Esophagus (tissue), 2 donors: ENCODE data around the gene RNASE7. TPM values are rescaled to one million over a fixed set of nuclear protein-coding genes. Genes with fewer than 3 reads are reported as not detected.

Experiments used
- H3K27ac ChIP-seq, 2 donors: one replicate each; pipeline ENCODE4 v1.5.1; 2013; ENCODE audit warnings: low read depth in 2 of 2, mild to moderate bottlenecking in 2 of 2, inconsistent platforms in 1 of 2, low read length in 1 of 2, moderate library complexity in 1 of 2
- H3K27me3 ChIP-seq, 2 donors: one replicate each; pipeline ENCODE4 v1.6.1; 2013; ENCODE audit warnings: low read length in 2 of 2, control low read depth in 1 of 2, mild to moderate bottlenecking in 1 of 2; ENCODE audit not compliant: insufficient read depth in 2 of 2, control insufficient read depth in 1 of 2
- H3K36me3 ChIP-seq, 2 donors: one replicate each; pipeline ENCODE4 v1.6.1; 2013; ENCODE audit warnings: low read length in 1 of 2; ENCODE audit not compliant: control insufficient read depth in 2 of 2, insufficient read depth in 2 of 2
- H3K4me1 ChIP-seq, 2 donors: one replicate each; pipeline ENCODE4 v1.6.1; 2013; ENCODE audit warnings: low read length in 1 of 2; ENCODE audit not compliant: control insufficient read depth in 2 of 2, insufficient read depth in 2 of 2
- H3K4me3 ChIP-seq, 2 donors: one replicate each; pipeline ENCODE4 v1.5.1; 2013; ENCODE audit warnings: low read length in 2 of 2, mild to moderate bottlenecking in 2 of 2, low read depth in 1 of 2, moderate library complexity in 1 of 2
- H3K9me3 ChIP-seq, 2 donors: one replicate each; pipeline ENCODE4 v1.6.1; 2013; ENCODE audit warnings: mild to moderate bottlenecking in 2 of 2, low read depth in 1 of 2, low read length in 1 of 2, moderate library complexity in 1 of 2; ENCODE audit not compliant: control insufficient read depth in 2 of 2, insufficient read depth in 1 of 2
- WGBS, 2 donors: extraction: QIAGEN DNeasy Blood & Tissue Kit; methylation state at CpG; one replicate each; pipeline ENCODE4 v1.1.7; 2013; 5-methylcytosine and 5-hydroxymethylcytosine counted together
- polyA plus RNA-seq, 2 donors: library from polyadenylated mRNA; stranded (reverse); fragments of 200-250 nt; gene quantifications; one replicate each; pipeline ENCODE4 v1.2.3, GENCODE V29; 2013
- donor health status: healthy with polysubstance abuse.
- donor health status: Bipolar disorder and iron deficiency.

RNASE7 gene
- polyA plus RNA-seq, 2 donors, result 33.9 to 92.8 TPM

- WGBS, 2 donors, result 87 to 88% methylated on average over 5 of the region's 5 CpGs
- H3K36me3 ChIP-seq, result peaks cover 0 to 7% of the 10 kb centered on the region in 2 donors
- H3K9me3 ChIP-seq, result no peaks in the 10 kb centered on the region
- H3K4me3 ChIP-seq, result no peak overlapping the region
- no peak overlapping the region for H3K27ac ChIP-seq
- H3K4me1 ChIP-seq, result no peaks in the 10 kb centered on the region
- H3K27me3 ChIP-seq, result no peaks in the 10 kb centered on the region
Measured at GRCh38 chr14:21078287-21078686, 36.1 kb downstream of the RNASE7 start.

- Histone ChIP-seq H3K4me3 (no peak overlapping the region), H3K9me3 (no peaks in the 10 kb centered on the region), H3K27me3 (no peaks in the 10 kb centered on the region), H3K36me3 (peaks cover 0 to 7% of the 10 kb centered on the region in 2 donors), H3K4me1 (no peaks in the 10 kb centered on the region), H3K27ac (no peak overlapping the region)
- 79 to 82% methylated on average over 10 of the region's 10 CpGs for WGBS, 2 donors
Measured at GRCh38 chr14:21078726-21079125, 36.6 kb downstream of the RNASE7 start.

- H3K27ac ChIP-seq, result no peak overlapping the region
- H3K36me3 ChIP-seq, result peaks cover 0 to 10% of the 10 kb centered on the region in 2 donors
- 86 to 93% methylated on average over 28 to 30 of the region's 30 CpGs for WGBS, 2 donors
- H3K27me3 ChIP-seq, result no peaks in the 10 kb centered on the region
- H3K4me3 ChIP-seq, result no peak overlapping the region
- H3K9me3 ChIP-seq, result no peaks in the 10 kb centered on the region
- no peaks in the 10 kb centered on the region for H3K4me1 ChIP-seq
Measured at GRCh38 chr14:21081521-21082142, 39.5 kb downstream of the RNASE7 start.

GRCh38 chr14:21083565-21084325 is 41.6 kb downstream of the RNASE7 start:
- 82 to 83% methylated on average over 11 of the region's 11 CpGs for WGBS, 2 donors
- H3K9me3 ChIP-seq, result no peaks in the 10 kb centered on the region
- H3K27me3 ChIP-seq, result no peaks in the 10 kb centered on the region
- peaks cover 0 to 10% of the 10 kb centered on the region in 2 donors for H3K36me3 ChIP-seq
- no peak overlapping the region for H3K27ac ChIP-seq
- H3K4me1 ChIP-seq, result no peaks in the 10 kb centered on the region
- no peak overlapping the region for H3K4me3 ChIP-seq

GRCh38 chr14:21084396-21084795 is 42.2 kb downstream of the RNASE7 start:
- no peaks in the 10 kb centered on the region for H3K27me3 ChIP-seq
- H3K36me3 ChIP-seq, result peaks cover 3 to 10% of the 10 kb centered on the region in 2 donors
- WGBS, 2 donors, result 84 to 96% methylated on average over 2 of the region's 2 CpGs
- H3K9me3 ChIP-seq, result no peaks in the 10 kb centered on the region
- no peak overlapping the region for H3K27ac ChIP-seq
- H3K4me3 ChIP-seq, result no peak overlapping the region
- H3K4me1 ChIP-seq, result no peaks in the 10 kb centered on the region

- H3K9me3 ChIP-seq, result no peaks in the 10 kb centered on the region
- no peak overlapping the region for H3K4me3 ChIP-seq
- no peaks in the 10 kb centered on the region for H3K4me1 ChIP-seq
- H3K36me3 ChIP-seq, result peaks cover 3 to 14% of the 10 kb centered on the region in 2 donors
- 63 to 69% methylated on average over 17 of the region's 17 CpGs for WGBS, 2 donors
- no peaks in the 10 kb centered on the region for H3K27me3 ChIP-seq
- H3K27ac ChIP-seq, result no peak overlapping the region
Measured at GRCh38 chr14:21084998-21085853, 43.1 kb downstream of the RNASE7 start.

- Histone ChIP-seq H3K27me3 (no peaks in the 10 kb centered on the region), H3K27ac (no peak overlapping the region), H3K36me3 (peaks cover 3 to 25% of the 10 kb centered on the region in 2 donors), H3K4me1 (no peaks in the 10 kb centered on the region), H3K9me3 (no peaks in the 10 kb centered on the region), H3K4me3 (no peak overlapping the region)
- 90% methylated on average over 4 of the region's 4 CpGs for WGBS, 2 donors
Measured at GRCh38 chr14:21086908-21087293, 44.7 kb downstream of the RNASE7 start.

- Histone ChIP-seq H3K36me3 (peaks cover 3 to 25% of the 10 kb centered on the region in 2 donors), H3K4me3 (no peak overlapping the region), H3K4me1 (no peaks in the 10 kb centered on the region), H3K27ac (no peak overlapping the region), H3K27me3 (no peaks in the 10 kb centered on the region), H3K9me3 (no peaks in the 10 kb centered on the region)
- 37 to 40% methylated on average over 19 of the region's 19 CpGs for WGBS, 2 donors
Measured at GRCh38 chr14:21087294-21088091, 45.3 kb downstream of the RNASE7 start.

- 73 to 80% methylated on average over 4 of the region's 4 CpGs for WGBS, 2 donors
- no peaks in the 10 kb centered on the region for H3K27me3 ChIP-seq
- peaks cover 3 to 30% of the 10 kb centered on the region in 2 donors for H3K36me3 ChIP-seq
- no peak overlapping the region for H3K4me3 ChIP-seq
- H3K27ac ChIP-seq, result no peak overlapping the region
- H3K4me1 ChIP-seq, result no peaks in the 10 kb centered on the region
- H3K9me3 ChIP-seq, result no peaks in the 10 kb centered on the region
Measured at GRCh38 chr14:21088687-21089086, 46.5 kb downstream of the RNASE7 start.
